OCI-LY7 (cell line): ENCODE results near the gene BICC1.

Source experiments
- EZH2phosphoT487 ChIP-seq: fragments of 200-600 bp; sonication (generic); IDR thresholded peaks from 2 replicates; pipeline ENCODE4 v1.6.1; 2018; ENCODE audit warnings: low read depth, borderline replicate concordance, mild to moderate bottlenecking, mixed run types, antibody characterized with exemption, low read length, moderate library complexity, mixed read lengths
- TF ChIP-seq, protein P1 (sequence below): fragments of 200-600 bp; sonication (generic); conservative IDR thresholded peaks from 2 replicates; pipeline ENCODE4 v1.5.1; 2014; ENCODE audit warnings: mild to moderate bottlenecking, antibody characterized with exemption, low read length, moderate library complexity, mixed read lengths

DNA sequence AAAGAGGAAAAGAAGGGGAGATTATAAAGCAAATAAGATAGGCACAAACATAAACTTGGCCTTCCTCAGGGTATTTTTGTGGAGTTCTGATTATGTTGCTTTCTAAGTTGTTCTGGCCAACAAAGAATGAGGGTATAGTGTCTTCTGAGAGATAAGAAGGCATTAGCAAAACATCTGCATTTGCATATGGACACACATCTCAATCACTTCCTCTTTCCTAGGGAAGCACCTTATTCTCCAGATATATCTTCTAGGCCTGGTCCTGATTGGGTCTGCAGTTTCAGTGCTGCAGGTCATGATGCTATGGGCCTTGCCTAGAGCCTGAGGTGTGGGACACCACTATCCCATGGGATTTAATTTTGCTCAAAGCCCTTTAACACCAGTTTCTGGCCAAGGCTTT is 355.0 kb downstream of the BICC1 start:
- TF ChIP-seq, protein P1, sequence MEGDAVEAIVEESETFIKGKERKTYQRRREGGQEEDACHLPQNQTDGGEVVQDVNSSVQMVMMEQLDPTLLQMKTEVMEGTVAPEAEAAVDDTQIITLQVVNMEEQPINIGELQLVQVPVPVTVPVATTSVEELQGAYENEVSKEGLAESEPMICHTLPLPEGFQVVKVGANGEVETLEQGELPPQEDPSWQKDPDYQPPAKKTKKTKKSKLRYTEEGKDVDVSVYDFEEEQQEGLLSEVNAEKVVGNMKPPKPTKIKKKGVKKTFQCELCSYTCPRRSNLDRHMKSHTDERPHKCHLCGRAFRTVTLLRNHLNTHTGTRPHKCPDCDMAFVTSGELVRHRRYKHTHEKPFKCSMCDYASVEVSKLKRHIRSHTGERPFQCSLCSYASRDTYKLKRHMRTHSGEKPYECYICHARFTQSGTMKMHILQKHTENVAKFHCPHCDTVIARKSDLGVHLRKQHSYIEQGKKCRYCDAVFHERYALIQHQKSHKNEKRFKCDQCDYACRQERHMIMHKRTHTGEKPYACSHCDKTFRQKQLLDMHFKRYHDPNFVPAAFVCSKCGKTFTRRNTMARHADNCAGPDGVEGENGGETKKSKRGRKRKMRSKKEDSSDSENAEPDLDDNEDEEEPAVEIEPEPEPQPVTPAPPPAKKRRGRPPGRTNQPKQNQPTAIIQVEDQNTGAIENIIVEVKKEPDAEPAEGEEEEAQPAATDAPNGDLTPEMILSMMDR = no peak
- TF ChIP-seq EZH2phosphoT487 = no peak
